OCI-LY3 (cell line): ENCODE measurements around the gene TMX1.

Experiments
- H2AFZ ChIP-seq: fragments of 200-600, 300-600 bp; shearing (Covaris generic); 2 replicates; pipeline ENCODE4 v1.6.0; 2014; ENCODE audit warnings: antibody characterized with exemption, low read depth, low read length
- H3K27ac ChIP-seq: fragments of 200-600, 300-600 bp; sonication (generic); 2 replicates; pipeline ENCODE4 v1.5.1; 2014; ENCODE audit warnings: mild to moderate bottlenecking, low read length, moderate library complexity, mixed read lengths
- H3K27me3 ChIP-seq: fragments of 200-600, 300-600 bp; sonication (generic); 2 replicates; pipeline ENCODE4 v1.6.1; 2014; ENCODE audit warnings: low read depth, low read length, mixed read lengths
- H3K36me3 ChIP-seq: fragments of 200-600, 300-600 bp; sonication (generic); replicated peaks from 2 replicates; pipeline ENCODE3; 2014; ENCODE audit warnings: low read depth, low read length, mixed read lengths
- H3K4me1 ChIP-seq: fragments of 300-600, 200-600 bp; sonication (generic); 2 replicates; pipeline ENCODE4 v1.6.1; 2014; ENCODE audit warnings: low read length, mixed read lengths
- H3K4me2 ChIP-seq: fragments of 200-600, 300-600 bp; sonication (generic); 2 replicates; pipeline ENCODE4 v1.6.1; 2014; ENCODE audit warnings: low read length, mixed read lengths
- H3K4me3 ChIP-seq: fragments of 300-600, 200-600 bp; sonication (generic); 2 replicates; pipeline ENCODE4 v1.5.1; 2014; ENCODE audit warnings: antibody characterized with exemption, mild to moderate bottlenecking, low read length, moderate library complexity
- H3K79me2 ChIP-seq: fragments of 300-600, 200-600 bp; shearing (Covaris generic); 2 replicates; pipeline ENCODE4 v1.6.1; 2014; ENCODE audit warnings: mild to moderate bottlenecking, low read length, mixed read lengths
- H3K9ac ChIP-seq: fragments of 300-600, 200-600 bp; shearing (Covaris generic); 2 replicates; pipeline ENCODE4 v1.6.0; 2014; ENCODE audit warnings: mild to moderate bottlenecking, low read length, moderate library complexity
- H3K9me3 ChIP-seq: fragments of 200-600, 300-600 bp; shearing (Covaris generic); 2 replicates; pipeline ENCODE4 v1.6.1; 2014; ENCODE audit warnings: low read length, mixed read lengths; ENCODE audit not compliant: insufficient read depth
- H4K20me1 ChIP-seq: fragments of 200-600, 300-600 bp; sonication (generic); 2 replicates; pipeline ENCODE4 v1.6.1; 2016; ENCODE audit warnings: low read length, mixed read lengths; ENCODE audit not compliant: insufficient read depth
- EZH2phosphoT487 ChIP-seq: fragments of 200-600 bp; shearing (Covaris generic); IDR thresholded peaks from 2 replicates; pipeline ENCODE4 v1.6.1; 2018; ENCODE audit warnings: antibody characterized with exemption, mixed run types, low read depth
- TF ChIP-seq, protein P1 (sequence below): fragments of 200-600, 300-600 bp; sonication (generic); IDR thresholded peaks from 2 replicates; pipeline ENCODE4 v1.5.1; 2014; ENCODE audit warnings: antibody characterized with exemption, low read length, low read depth

Gene TMX1

DNA sequence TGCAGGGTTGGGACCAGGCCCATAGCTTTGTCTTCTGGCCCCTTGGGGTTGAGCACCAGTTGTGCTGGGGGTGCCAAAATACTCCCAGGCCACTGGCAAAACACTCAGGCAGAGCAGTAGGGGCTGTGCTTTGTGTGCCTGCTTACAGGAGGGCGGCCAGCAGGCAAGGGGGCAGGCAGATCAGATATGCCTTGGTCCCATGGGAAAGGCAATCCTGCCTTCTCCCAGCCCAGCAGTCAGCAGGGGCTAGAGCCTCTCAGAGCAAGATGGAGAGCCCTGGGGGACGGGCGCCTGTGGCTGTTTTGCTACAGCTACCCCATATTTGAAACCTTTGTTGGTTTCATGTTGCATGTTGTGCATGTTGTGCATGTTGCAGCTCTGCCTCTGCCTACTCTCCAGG is 36.2 kb upstream of the TMX1 start:
- Histone ChIP-seq H3K79me2 (no peaks in the 10 kb centered on the region), H3K4me1 (peaks cover 32% of the 10 kb centered on the region), H2AFZ (no peak overlapping the region), H3K4me3 (no peak overlapping the region), H4K20me1 (no peaks in the 10 kb centered on the region), H3K9ac (no peak overlapping the region), H3K27me3 (peaks cover 4% of the 10 kb centered on the region; the same call in 1 of the 2 replicates), H3K36me3 (no peaks in the 10 kb centered on the region), H3K4me2 (peak overlapping the region; percentile 42; the same call in 1 of the 2 replicates), H3K27ac (no peak overlapping the region), H3K9me3 (no peaks in the 10 kb centered on the region)
- no peak for TF ChIP-seq EZH2phosphoT487
- TF ChIP-seq, protein P1, sequence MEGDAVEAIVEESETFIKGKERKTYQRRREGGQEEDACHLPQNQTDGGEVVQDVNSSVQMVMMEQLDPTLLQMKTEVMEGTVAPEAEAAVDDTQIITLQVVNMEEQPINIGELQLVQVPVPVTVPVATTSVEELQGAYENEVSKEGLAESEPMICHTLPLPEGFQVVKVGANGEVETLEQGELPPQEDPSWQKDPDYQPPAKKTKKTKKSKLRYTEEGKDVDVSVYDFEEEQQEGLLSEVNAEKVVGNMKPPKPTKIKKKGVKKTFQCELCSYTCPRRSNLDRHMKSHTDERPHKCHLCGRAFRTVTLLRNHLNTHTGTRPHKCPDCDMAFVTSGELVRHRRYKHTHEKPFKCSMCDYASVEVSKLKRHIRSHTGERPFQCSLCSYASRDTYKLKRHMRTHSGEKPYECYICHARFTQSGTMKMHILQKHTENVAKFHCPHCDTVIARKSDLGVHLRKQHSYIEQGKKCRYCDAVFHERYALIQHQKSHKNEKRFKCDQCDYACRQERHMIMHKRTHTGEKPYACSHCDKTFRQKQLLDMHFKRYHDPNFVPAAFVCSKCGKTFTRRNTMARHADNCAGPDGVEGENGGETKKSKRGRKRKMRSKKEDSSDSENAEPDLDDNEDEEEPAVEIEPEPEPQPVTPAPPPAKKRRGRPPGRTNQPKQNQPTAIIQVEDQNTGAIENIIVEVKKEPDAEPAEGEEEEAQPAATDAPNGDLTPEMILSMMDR = no peak

DNA sequence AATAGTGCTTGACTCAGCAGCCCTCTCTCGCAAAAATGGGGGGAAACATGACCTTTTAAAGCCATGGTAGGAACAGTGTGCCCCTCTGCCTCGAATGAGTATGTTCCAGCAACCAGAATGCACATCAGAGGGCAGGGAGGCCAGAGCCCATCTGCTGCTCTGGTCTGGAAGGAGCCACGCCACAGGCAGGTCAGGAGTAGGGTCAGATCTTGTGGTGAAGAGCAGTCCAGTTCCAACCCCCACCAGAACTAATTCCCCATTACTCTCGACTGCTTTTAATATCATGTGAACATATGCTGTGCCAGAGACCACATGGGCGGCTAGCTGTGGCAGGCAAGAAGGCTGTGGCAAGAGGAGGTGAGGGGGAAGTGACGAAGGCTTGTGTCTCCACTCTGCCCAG is 34.6 kb upstream of the TMX1 start:
- H3K9me3 ChIP-seq = no peaks in the 10 kb centered on the region
- H3K79me2 ChIP-seq = no peaks in the 10 kb centered on the region
- no peak for TF ChIP-seq EZH2phosphoT487
- TF ChIP-seq, protein P1 = no peak
- H3K36me3 ChIP-seq = no peaks in the 10 kb centered on the region
- no peak overlapping the region for H2AFZ ChIP-seq
- H3K27ac ChIP-seq = no peak overlapping the region
- H3K4me1 ChIP-seq = peaks cover 40% of the 10 kb centered on the region
- no peaks in the 10 kb centered on the region for H4K20me1 ChIP-seq
- H3K4me2 ChIP-seq = no peak overlapping the region
- H3K27me3 ChIP-seq = no peaks in the 10 kb centered on the region; the same call in 1 of the 2 replicates
- no peak overlapping the region for H3K4me3 ChIP-seq
- H3K9ac ChIP-seq = no peak overlapping the region

DNA sequence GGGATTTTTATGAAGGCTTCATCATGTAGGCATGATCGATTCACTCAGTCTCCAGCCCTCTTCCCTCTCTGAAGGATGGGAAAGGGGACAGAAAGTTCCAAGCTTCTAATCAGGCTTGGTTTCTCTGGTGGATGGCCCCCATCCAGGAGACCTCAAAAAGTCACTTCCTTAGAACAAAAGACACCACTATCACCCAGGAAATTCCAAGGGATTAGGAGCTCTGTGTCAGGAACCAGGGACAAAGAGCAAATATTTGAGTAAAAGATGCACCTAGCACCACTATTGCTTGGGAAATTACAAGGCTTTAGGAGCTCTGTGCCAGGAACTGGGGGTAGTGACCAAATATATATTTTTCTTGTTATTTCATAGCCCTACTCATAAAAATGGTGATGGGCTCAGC is 33.6 kb upstream of the TMX1 start:
- Histone ChIP-seq H3K27me3 (no peaks in the 10 kb centered on the region; the same call in 1 of the 2 replicates), H3K4me3 (no peak overlapping the region), H3K4me2 (no peak overlapping the region), H3K27ac (no peak overlapping the region), H3K9me3 (no peaks in the 10 kb centered on the region), H2AFZ (no peak overlapping the region), H3K36me3 (no peaks in the 10 kb centered on the region), H3K79me2 (no peaks in the 10 kb centered on the region), H3K4me1 (peaks cover 39% of the 10 kb centered on the region), H4K20me1 (no peaks in the 10 kb centered on the region), H3K9ac (no peak overlapping the region)
- no peak for TF ChIP-seq EZH2phosphoT487
- TF ChIP-seq, protein P1 = no peak

DNA sequence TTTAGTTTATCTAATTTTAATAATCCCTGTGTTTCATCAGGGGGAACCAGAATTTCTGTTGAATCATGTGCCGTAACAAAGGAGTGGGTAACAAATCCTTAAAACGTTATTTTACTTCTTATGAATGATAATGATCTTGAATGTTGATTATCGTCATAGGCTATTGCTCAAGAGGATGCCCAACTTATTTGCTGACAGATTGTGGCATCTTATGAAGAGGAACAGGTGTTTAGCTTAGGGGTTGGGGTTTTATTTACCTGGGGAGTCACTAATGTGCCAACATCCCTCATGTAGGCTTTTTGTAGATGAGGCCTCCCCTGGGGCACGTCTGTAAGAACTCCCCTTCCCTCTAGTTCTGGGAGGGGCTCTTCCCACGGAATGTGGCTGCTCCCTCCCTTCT is 32.4 kb upstream of the TMX1 start:
- Histone ChIP-seq H3K4me2 (no peak overlapping the region), H3K79me2 (no peaks in the 10 kb centered on the region), H3K9me3 (no peaks in the 10 kb centered on the region), H3K4me1 (peaks cover 28% of the 10 kb centered on the region), H3K9ac (no peak overlapping the region), H3K4me3 (no peak overlapping the region), H2AFZ (no peak overlapping the region), H3K27ac (no peak overlapping the region), H3K27me3 (no peaks in the 10 kb centered on the region; the same call in 1 of the 2 replicates), H4K20me1 (no peaks in the 10 kb centered on the region), H3K36me3 (no peaks in the 10 kb centered on the region)
- TF ChIP-seq, protein P1 = no peak
- no peak for TF ChIP-seq EZH2phosphoT487
